ENCODE measurements around the gene TM4SF1. TPM values are rescaled to one million over a fixed set of nuclear protein-coding genes. Genes with fewer than 3 reads are reported as not detected.

TM4SF1 gene
- total RNA-seq, 2 donors from 2014 or later, result 211 to 341 TPM

GRCh38 chr3:149333176-149333859, 44.1 kb downstream of the TM4SF1 start, which contains the start of gene TM4SF18:
Gene TM4SF18 (minus strand): TSS chr3:149333636. CDS start chr3:149333382, 254 bp downstream.
- no peak for DNase-seq (ENCODE audit: low spot score)
- Histone ChIP-seq H3K36me3 (no peaks in the 10 kb centered on the region), H3K27ac (peak within 1 kb of the TSS; percentile 29 to 49), H3K27me3 (no peaks in the 10 kb centered on the region), H3K9me3 (no peaks in the 10 kb centered on the region), H3K4me1 (no peaks in the 10 kb centered on the region), H3K4me3 (peak within 1 kb of the TSS; percentile 15 to 31)
- no peak for TF ChIP-seq CTCF (IDR thresholded peaks at IDR 0.05)

GRCh38 chr3:149332771-149333170, 44.7 kb downstream of the TM4SF1 start:
- Histone ChIP-seq H3K27ac (peak overlapping the region; percentile 29 to 49), H3K27me3 (no peaks in the 10 kb centered on the region), H3K4me1 (no peaks in the 10 kb centered on the region), H3K36me3 (no peaks in the 10 kb centered on the region), H3K9me3 (no peaks in the 10 kb centered on the region), H3K4me3 (peak overlapping the region; percentile 15 to 31)
- no peak for TF ChIP-seq CTCF (IDR thresholded peaks at IDR 0.05)
- DNase-seq (ENCODE audit: low spot score), result no peak

GRCh38 chr3:149332227-149332765, 45.2 kb downstream of the TM4SF1 start:
- Histone ChIP-seq H3K27me3 (no peaks in the 10 kb centered on the region), H3K36me3 (no peaks in the 10 kb centered on the region), H3K9me3 (no peaks in the 10 kb centered on the region), H3K27ac (peak overlapping the region; percentile 29 to 49), H3K4me1 (no peaks in the 10 kb centered on the region), H3K4me3 (peak overlapping the region; percentile 15 to 31)
- TF ChIP-seq CTCF (IDR thresholded peaks at IDR 0.05), result no peak
- no peak for DNase-seq (ENCODE audit: low spot score)

GRCh38 chr3:149331396-149331795, 46.1 kb downstream of the TM4SF1 start:
- no peak for DNase-seq (ENCODE audit: low spot score)
- Histone ChIP-seq H3K4me1 (no peaks in the 10 kb centered on the region), H3K36me3 (no peaks in the 10 kb centered on the region), H3K27ac (no peak overlapping the region), H3K4me3 (no peak overlapping the region), H3K27me3 (no peaks in the 10 kb centered on the region), H3K9me3 (no peaks in the 10 kb centered on the region)
- no peak for TF ChIP-seq CTCF (IDR thresholded peaks at IDR 0.05)

GRCh38 chr3:149330609-149331331, 46.7 kb downstream of the TM4SF1 start:
- no peaks in the 10 kb centered on the region for H3K36me3 ChIP-seq
- H3K27me3 ChIP-seq, result no peaks in the 10 kb centered on the region
- no peaks in the 10 kb centered on the region for H3K4me1 ChIP-seq
- H3K4me3 ChIP-seq, result no peak overlapping the region
- no peak for DNase-seq (ENCODE audit: low spot score)
- no peaks in the 10 kb centered on the region for H3K9me3 ChIP-seq
- no peak for TF ChIP-seq CTCF (IDR thresholded peaks at IDR 0.05)
- H3K27ac ChIP-seq, result no peak overlapping the region

Data from right atrium auricular region (tissue), 2 donors.